SK-N-SH (cell line): ENCODE measurements around the gene RHOT2. TPM values are rescaled to one million over a fixed set of nuclear protein-coding genes. Genes with fewer than 3 reads are reported as not detected.

Source experiments
- CTCF ChIA-PET: fragments of 300-600, 350-600 bp; formaldehyde crosslinking; extraction: SDS; loops from one replicate; lab custom pipeline; 2021; lab: Yijun Ruan, JAX
- POLR2A ChIA-PET: fragments of 350-600 bp; sonication (Branson Sonifier 250); formaldehyde crosslinking; extraction: SDS; loops from one replicate; lab custom pipeline; 2020; ENCODE audit warnings: antibody characterized with exemption, inconsistent platforms; lab: Yijun Ruan, JAX
- DNase-seq: peaks from one replicate; pipeline ENCODE4 v3.0.0; 2012
- H2AFZ ChIP-seq: fragments of 200-600 bp; sonication (generic); 2 replicates; pipeline ENCODE4 v1.8.1; 2016; ENCODE audit warnings: antibody characterized with exemption, mild to moderate bottlenecking, low read depth
- H3F3A ChIP-seq: fragments of 200-600 bp; sonication (generic); replicated peaks from 2 replicates; pipeline ENCODE3; 2016; ENCODE audit warnings: antibody characterized with exemption, mild to moderate bottlenecking; ENCODE audit not compliant: insufficient read depth
- H3K27ac ChIP-seq, 2 experiments: fragments of 200-500 bp in 1 of 2; fragments of 200-600 bp in 1 of 2; sonication (Bioruptor generic) in 1 of 2; sonication (generic), shearing (Covaris generic) in 1 of 2; 2 replicates each; pipeline versions ENCODE4 v1.5.1 to v1.6.1; 2014 to 2016; ENCODE audit warnings: low read depth in 2 of 2, inconsistent platforms in 1 of 2, low read length in 1 of 2, mild to moderate bottlenecking in 1 of 2, mixed read lengths in 1 of 2
- H3K27me3 ChIP-seq: fragments of 200-600 bp; sonication (generic), shearing (Covaris generic); 2 replicates; pipeline ENCODE4 v1.6.1; 2016; ENCODE audit warnings: mixed run types; ENCODE audit not compliant: insufficient read depth
- H3K36me3 ChIP-seq, 2 experiments: fragments of 200-500 bp in 1 of 2; fragments of 200-600 bp in 1 of 2; sonication (Bioruptor generic) in 1 of 2; sonication (generic) in 1 of 2; replicated peaks in 1 of 2; 2 replicates each; pipeline versions ENCODE3 to v1.5.1; 2014 to 2016; ENCODE audit warnings: low read length in 1 of 2, mild to moderate bottlenecking in 1 of 2; ENCODE audit not compliant: insufficient read depth in 2 of 2, control insufficient read depth in 1 of 2
- H3K4me1 ChIP-seq, 2 experiments: fragments of 200-500 bp in 1 of 2; fragments of 200-600 bp in 1 of 2; sonication (Bioruptor generic) in 1 of 2; sonication (generic), shearing (Covaris generic) in 1 of 2; 2 replicates each; pipeline versions ENCODE4 v1.5.1 to v1.6.1; 2014 to 2016; ENCODE audit warnings: low read depth in 1 of 2, low read length in 1 of 2, mixed run types in 1 of 2; ENCODE audit not compliant: insufficient read depth in 2 of 2, control insufficient read depth in 1 of 2
- H3K4me2 ChIP-seq: fragments of 200-600 bp; sonication (generic), shearing (Covaris generic); 2 replicates; pipeline ENCODE4 v1.6.1; 2017; ENCODE audit warnings: mixed run types
- H3K4me3 ChIP-seq, 2 experiments: fragments of 200-500 bp in 1 of 2; fragments of 200-600 bp in 1 of 2; sonication (Bioruptor generic) in 1 of 2; sonication (generic), shearing (Covaris generic) in 1 of 2; 2 replicates each; pipeline versions ENCODE4 v1.5.1 to v1.8.1; 2014 to 2016; ENCODE audit warnings: low read depth in 2 of 2, inconsistent platforms in 1 of 2, low read length in 1 of 2, mild to moderate bottlenecking in 1 of 2, mixed read lengths in 1 of 2, moderate library complexity in 1 of 2
- H3K79me2 ChIP-seq: fragments of 200-600 bp; sonication (generic); 2 replicates; pipeline ENCODE4 v1.8.1; 2017; ENCODE audit warnings: mild to moderate bottlenecking; ENCODE audit not compliant: insufficient read depth
- H3K9ac ChIP-seq: fragments of 200-600 bp; sonication (generic); 2 replicates; pipeline ENCODE4 v1.6.1; 2017; ENCODE audit warnings: mixed run types
- H3K9me2 ChIP-seq: fragments of 200-600 bp; sonication (generic); 2 replicates; pipeline ENCODE4 v1.6.1; 2017; ENCODE audit warnings: mixed run types
- H3K9me3 ChIP-seq: fragments of 200-600 bp; sonication (generic); 2 replicates; pipeline ENCODE4 v1.6.1; 2017; ENCODE audit warnings: mixed run types, mild to moderate bottlenecking, moderate library complexity
- H4K20me1 ChIP-seq: fragments of 200-600 bp; sonication (generic); 2 replicates; pipeline ENCODE4 v1.6.1; 2017; ENCODE audit warnings: mild to moderate bottlenecking, mixed run types; ENCODE audit not compliant: insufficient read depth
- CHD2 ChIP-seq: fragments of 150-350 bp; IDR thresholded peaks from 2 replicates; pipeline ENCODE4 v1.6.1; 2018; ENCODE audit warnings: low read length; ENCODE audit not compliant: partially characterized antibody
- CTCF ChIP-seq: fragments of 200-600 bp; sonication (generic); IDR thresholded peaks from 2 replicates; pipeline ENCODE4 v1.6.1; 2017; ENCODE audit warnings: antibody characterized with exemption, mild to moderate bottlenecking, moderate library complexity
- FOSL2 ChIP-seq: IDR thresholded peaks from 2 replicates; pipeline ENCODE4 v1.4.0; 2012; ENCODE audit warnings: low read depth, mild to moderate bottlenecking, moderate library complexity, borderline replicate concordance
- FOXJ3 ChIP-seq: sonication (generic); formaldehyde crosslinking; IDR thresholded peaks from 2 replicates; pipeline ENCODE4 v1.5.1; 2020; ENCODE audit warnings: mild to moderate bottlenecking, missing genetic modification reagents
- MEF2A ChIP-seq: IDR thresholded peaks from 2 replicates; pipeline ENCODE4 v1.4.0; 2012; ENCODE audit warnings: low read depth, borderline replicate concordance
- MXI1 ChIP-seq: IDR thresholded peaks from 2 replicates; pipeline ENCODE4 v1.6.1; 2012; ENCODE audit warnings: mild to moderate bottlenecking, low read depth, low read length, improper control_type of control experiment
- POLR2AphosphoS5 ChIP-seq: IDR thresholded peaks from 2 replicates; pipeline ENCODE4 v1.6.1; 2012; ENCODE audit warnings: low read depth, low read length
- RAD21 ChIP-seq: IDR thresholded peaks from 2 replicates; pipeline ENCODE4 v1.6.1; 2012; ENCODE audit warnings: mild to moderate bottlenecking, low read length
- RCOR1 ChIP-seq: fragments of 150-350 bp; IDR thresholded peaks from 2 replicates; pipeline ENCODE4 v1.6.1; 2017; ENCODE audit warnings: antibody characterized with exemption, low read length
- SMC3 ChIP-seq: IDR thresholded peaks from 2 replicates; pipeline ENCODE4 v1.6.1; 2012; ENCODE audit warnings: low read depth, low read length, improper control_type of control experiment
- TAF1 ChIP-seq: IDR thresholded peaks from 2 replicates; pipeline ENCODE4 v1.6.1; 2012; ENCODE audit warnings: low read depth, mild to moderate bottlenecking, low read length, moderate library complexity, borderline replicate concordance
- TCF12 ChIP-seq: IDR thresholded peaks from 2 replicates; pipeline ENCODE4 v1.4.0; 2012
- USF1 ChIP-seq: IDR thresholded peaks from 2 replicates; pipeline ENCODE4 v1.4.0; 2012; ENCODE audit warnings: low read depth, borderline replicate concordance
- USF2 ChIP-seq: fragments of 150-350 bp; IDR thresholded peaks from 2 replicates; pipeline ENCODE4 v1.6.1; 2017; ENCODE audit warnings: antibody characterized with exemption, low read length, low read depth, borderline replicate concordance
- ZBTB33 ChIP-seq: IDR thresholded peaks from 2 replicates; pipeline ENCODE4 v1.4.0; 2012; ENCODE audit warnings: low read depth, borderline replicate concordance
- WGBS: methylation state at CpG from one replicate; pipeline ENCODE4 v1.1.6; 2017; ENCODE audit warnings: low lambda C conversion rate; 5-methylcytosine and 5-hydroxymethylcytosine counted together
- polyA plus RNA-seq, 3 experiments: library from polyadenylated mRNA; depleted of rRNA; stranded (reverse); fragments of >200 nt; gene quantifications; 2 replicates each; pipeline ENCODE4 v1.2.3, GENCODE V29; 2012

The RHOT2 gene
- polyA plus RNA-seq, 1 of the 3 experiments (the other 2 are of a cell fraction): 229 TPM

- DNase-seq: no peak
- no peaks in the 10 kb centered on the region for H3K9me3 ChIP-seq
- H3K4me2 ChIP-seq: peak overlapping the region; percentile 90
- H3K79me2 ChIP-seq: peaks cover 12% of the 10 kb centered on the region; the same call in 1 of the 2 replicates
- no peak overlapping the region for H2AFZ ChIP-seq
- TF ChIP-seq RCOR1 (no peak), MEF2A (no peak), FOSL2 (no peak), FOXJ3 (CRISPR knock-in tag) (no peak), USF2 (no peak), TCF12 (no peak), RAD21 (no peak), CTCF (no peak), POLR2AphosphoS5 (no peak), USF1 (no peak), ZBTB33 (no peak), CHD2 (no peak), SMC3 (no peak), TAF1 (no peak), MXI1 (no peak)
- peaks cover 0 to 41% of the 10 kb centered on the region in 2 experiments; a peak in 1 of 4 replicates for H3K4me1 ChIP-seq
- H3K27ac ChIP-seq: no peak overlapping the region; a peak in 1 of 4 replicates
- H4K20me1 ChIP-seq: no peaks in the 10 kb centered on the region; the same call in 1 of the 2 replicates
- H3K36me3 ChIP-seq: peaks cover 0 to 16% of the 10 kb centered on the region in 2 experiments
- ChIA-PET POLR2A (no interaction called here), CTCF (interaction anchor here (1.4 kb wide), 1 partner anchor 50 kb away, joined by 5 read pairs; no protein-coding TSS in a partner anchor)
- no peaks in the 10 kb centered on the region for H3K27me3 ChIP-seq
- peak overlapping the region; percentile 78 to 87; a peak in 3 of 4 replicates for H3K4me3 ChIP-seq
- H3F3A ChIP-seq: peaks cover 13% of the 10 kb centered on the region
- H3K9me2 ChIP-seq: no peaks in the 10 kb centered on the region
- 96% methylated on average over 5 of the region's 7 CpGs for WGBS
- H3K9ac ChIP-seq: peak overlapping the region; percentile 90
Measured at GRCh38 chr16:634996-635395, 32.9 kb upstream of the RHOT2 start.
